K562 (cell line): ENCODE measurements around the gene SOAT2. TPM values are rescaled to one million over a fixed set of nuclear protein-coding genes. Genes with fewer than 3 reads are reported as not detected.

ENCODE experiments used
- C11orf30 ChIP-seq: fragments of 450-650 bp; IDR thresholded peaks from 2 replicates; pipeline ENCODE4 v1.6.1; 2016; ENCODE audit warnings: low read depth, mild to moderate bottlenecking
- CBFA2T3 ChIP-seq: fragments of 450-650 bp; IDR thresholded peaks from 2 replicates; pipeline ENCODE4 v1.6.1; 2017
- CSDE1 ChIP-seq, 2 experiments: fragments of 450-650 bp; IDR thresholded peaks; 2 replicates each; pipeline ENCODE4 v1.6.1; 2016; ENCODE audit warnings: mild to moderate bottlenecking in 1 of 2
- EP300 ChIP-seq: IDR thresholded peaks from 2 replicates; pipeline ENCODE4 v1.6.1; 2012; ENCODE audit warnings: low read length, improper control_type of control experiment
- NFRKB ChIP-seq: fragments of 450-650 bp; IDR thresholded peaks from 2 replicates; pipeline ENCODE4 v1.6.1; 2016; ENCODE audit warnings: low read depth
- POLR2H ChIP-seq: IDR thresholded peaks from 2 replicates; pipeline ENCODE4 v1.6.1; 2016; ENCODE audit warnings: missing genetic modification characterization, low read depth, mild to moderate bottlenecking, control low read depth, missing compliant biosample characterization, moderate library complexity
- RERE ChIP-seq: sonication (generic); formaldehyde crosslinking; IDR thresholded peaks from 2 replicates; pipeline ENCODE4 v1.8.0; 2023; ENCODE audit warnings: missing genetic modification reagents, mild to moderate bottlenecking, borderline replicate concordance
- RFX7 ChIP-seq: fragments of 250-450 bp; sonication (Bioruptor Pico); IDR thresholded peaks from 2 replicates; pipeline ENCODE4 v1.5.1; 2021; ENCODE audit warnings: mild to moderate bottlenecking
- RREB1 ChIP-seq: fragments of 250-450 bp; sonication (Bioruptor Pico); IDR thresholded peaks from 2 replicates; pipeline ENCODE4 v1.4.0; 2020
- SMAD3 ChIP-seq: fragments of 450-650 bp; formaldehyde crosslinking; conservative IDR thresholded peaks from 2 replicates; pipeline ENCODE4 v1.4.0; 2020; ENCODE audit warnings: mild to moderate bottlenecking
- SNIP1 ChIP-seq: fragments of 450-650 bp; IDR thresholded peaks from 2 replicates; pipeline ENCODE4 v1.7.1; 2017; ENCODE audit warnings: low read depth, mild to moderate bottlenecking
- ZNF23 ChIP-seq: fragments of 250-450 bp; sonication (Bioruptor Pico); IDR thresholded peaks from 2 replicates; pipeline ENCODE4 v1.4.0; 2020; ENCODE audit warnings: mild to moderate bottlenecking
- ZNF785 ChIP-seq: fragments of 250-450 bp; sonication (Bioruptor Pico); IDR thresholded peaks from 2 replicates; pipeline ENCODE4 v1.4.0; 2020; ENCODE audit warnings: mild to moderate bottlenecking
- polyA plus RNA-seq, 8 experiments: library from polyadenylated mRNA; depleted of rRNA in 4 of 8; stranded (reverse) in 5 of 8; unstranded in 3 of 8; fragments of >200 nt; fragmentation: Nextera tagmentation in 2 of 8; fragmentation: Illumina TruSeq in 1 of 8; extraction: Ambion mirVana in 2 of 8; extraction: Trizol in 1 of 8; gene quantifications; 2 replicates each; pipeline versions ENCODE4 v1.2.1 to v1.2.3, GENCODE V29; 2011 to 2014; ENCODE audit warnings: inconsistent platforms in 1 of 8, missing spikeins in 1 of 8
- total RNA-seq, 7 experiments: library from RNA; depleted of rRNA in 6 of 7; stranded (reverse); fragments of >200 nt in 6 of 7; fragmentation: Illumina TruSeq in 2 of 7; extraction: Trizol in 2 of 7; gene quantifications; 2 replicates each; pipeline versions ENCODE4 v1.2.1 to v1.2.3, GENCODE V29; 2011 to 2021; ENCODE audit warnings: low replicate concordance in 1 of 7
- TF ChIP-seq, protein P1 (sequence below), 2 experiments: IDR thresholded peaks; 2 replicates each; pipeline ENCODE4 v1.6.1; 2011; ENCODE audit warnings: borderline replicate concordance in 1 of 2, control low read depth in 1 of 2, low read depth in 1 of 2, low read length in 1 of 2, mild to moderate bottlenecking in 1 of 2, mixed read lengths in 1 of 2, moderate library complexity in 1 of 2; ENCODE audit not compliant: insufficient read depth in 1 of 2, insufficient read length in 1 of 2, poor library complexity in 1 of 2, severe bottlenecking in 1 of 2; ENCODE audit errors: extremely low read depth in 1 of 2
- TF ChIP-seq, protein P2 (sequence below): IDR thresholded peaks from 3 replicates; pipeline ENCODE4 v1.6.1; 2011; ENCODE audit warnings: borderline replicate concordance, mild to moderate bottlenecking; ENCODE audit not compliant: insufficient read length, insufficient read depth

The SOAT2 gene
- total and polyA plus RNA-seq, 9 of the 15 experiments (the other 6 are each of a cell fraction or from before 2014, with no cell fraction given), result 0.04 TPM; not detected in 8

- TF ChIP-seq RERE (CRISPR knock-in tag) (no peak), ZNF23 (CRISPR knock-in tag) (no peak), C11orf30 (no peak), POLR2H (tag) (no peak), RREB1 (CRISPR knock-in tag) (peak; percentile 79; the same call in 1 of the 2 replicates), CBFA2T3 (no peak), SNIP1 (no peak), EP300 (no peak), RFX7 (peak; percentile 71; the same call in 1 of the 2 replicates), CSDE1 (IDR thresholded peaks at IDR 0.05) (no peak), SMAD3 (CRISPR knock-in tag) (no peak), ZNF785 (CRISPR knock-in tag) (peak; percentile 67; the same call in 1 of the 2 replicates), NFRKB (no peak)
- TF ChIP-seq, protein P1, sequence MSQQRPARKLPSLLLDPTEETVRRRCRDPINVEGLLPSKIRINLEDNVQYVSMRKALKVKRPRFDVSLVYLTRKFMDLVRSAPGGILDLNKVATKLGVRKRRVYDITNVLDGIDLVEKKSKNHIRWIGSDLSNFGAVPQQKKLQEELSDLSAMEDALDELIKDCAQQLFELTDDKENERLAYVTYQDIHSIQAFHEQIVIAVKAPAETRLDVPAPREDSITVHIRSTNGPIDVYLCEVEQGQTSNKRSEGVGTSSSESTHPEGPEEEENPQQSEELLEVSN (IDR thresholded peaks at IDR 0.05; ENCODE audit: borderline replicate concordance in 1 of 2, extremely low read depth in 1 of 2, insufficient read depth in 1 of 2, insufficient read length in 1 of 2, low read depth in 1 of 2, low read length in 1 of 2, poor library complexity in 1 of 2, severe bottlenecking in 1 of 2), result no peak
- TF ChIP-seq, protein P2, sequence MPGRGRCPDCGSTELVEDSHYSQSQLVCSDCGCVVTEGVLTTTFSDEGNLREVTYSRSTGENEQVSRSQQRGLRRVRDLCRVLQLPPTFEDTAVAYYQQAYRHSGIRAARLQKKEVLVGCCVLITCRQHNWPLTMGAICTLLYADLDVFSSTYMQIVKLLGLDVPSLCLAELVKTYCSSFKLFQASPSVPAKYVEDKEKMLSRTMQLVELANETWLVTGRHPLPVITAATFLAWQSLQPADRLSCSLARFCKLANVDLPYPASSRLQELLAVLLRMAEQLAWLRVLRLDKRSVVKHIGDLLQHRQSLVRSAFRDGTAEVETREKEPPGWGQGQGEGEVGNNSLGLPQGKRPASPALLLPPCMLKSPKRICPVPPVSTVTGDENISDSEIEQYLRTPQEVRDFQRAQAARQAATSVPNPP, result no peak
Measured at GRCh38 chr12:53147653-53148052, 44.4 kb downstream of the SOAT2 start (continued).
